Smooth muscle cell of trachea (primary cell): ENCODE data around the gene POPDC2. TPM values are rescaled to one million over a fixed set of nuclear protein-coding genes. Genes with fewer than 3 reads are reported as not detected.

ENCODE experiments used
- total RNA-seq: library from RNA; depleted of rRNA; stranded (reverse); fragments of >200 nt; gene quantifications from 2 replicates; pipeline ENCODE4 v1.2.1, GENCODE V29; 2014

The POPDC2 gene, protein sequence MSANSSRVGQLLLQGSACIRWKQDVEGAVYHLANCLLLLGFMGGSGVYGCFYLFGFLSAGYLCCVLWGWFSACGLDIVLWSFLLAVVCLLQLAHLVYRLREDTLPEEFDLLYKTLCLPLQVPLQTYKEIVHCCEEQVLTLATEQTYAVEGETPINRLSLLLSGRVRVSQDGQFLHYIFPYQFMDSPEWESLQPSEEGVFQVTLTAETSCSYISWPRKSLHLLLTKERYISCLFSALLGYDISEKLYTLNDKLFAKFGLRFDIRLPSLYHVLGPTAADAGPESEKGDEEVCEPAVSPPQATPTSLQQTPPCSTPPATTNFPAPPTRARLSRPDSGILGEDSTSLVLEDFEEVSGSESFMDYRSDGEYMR
- total RNA-seq = 0.15 and 0.33 TPM in 2 replicates

DNA sequence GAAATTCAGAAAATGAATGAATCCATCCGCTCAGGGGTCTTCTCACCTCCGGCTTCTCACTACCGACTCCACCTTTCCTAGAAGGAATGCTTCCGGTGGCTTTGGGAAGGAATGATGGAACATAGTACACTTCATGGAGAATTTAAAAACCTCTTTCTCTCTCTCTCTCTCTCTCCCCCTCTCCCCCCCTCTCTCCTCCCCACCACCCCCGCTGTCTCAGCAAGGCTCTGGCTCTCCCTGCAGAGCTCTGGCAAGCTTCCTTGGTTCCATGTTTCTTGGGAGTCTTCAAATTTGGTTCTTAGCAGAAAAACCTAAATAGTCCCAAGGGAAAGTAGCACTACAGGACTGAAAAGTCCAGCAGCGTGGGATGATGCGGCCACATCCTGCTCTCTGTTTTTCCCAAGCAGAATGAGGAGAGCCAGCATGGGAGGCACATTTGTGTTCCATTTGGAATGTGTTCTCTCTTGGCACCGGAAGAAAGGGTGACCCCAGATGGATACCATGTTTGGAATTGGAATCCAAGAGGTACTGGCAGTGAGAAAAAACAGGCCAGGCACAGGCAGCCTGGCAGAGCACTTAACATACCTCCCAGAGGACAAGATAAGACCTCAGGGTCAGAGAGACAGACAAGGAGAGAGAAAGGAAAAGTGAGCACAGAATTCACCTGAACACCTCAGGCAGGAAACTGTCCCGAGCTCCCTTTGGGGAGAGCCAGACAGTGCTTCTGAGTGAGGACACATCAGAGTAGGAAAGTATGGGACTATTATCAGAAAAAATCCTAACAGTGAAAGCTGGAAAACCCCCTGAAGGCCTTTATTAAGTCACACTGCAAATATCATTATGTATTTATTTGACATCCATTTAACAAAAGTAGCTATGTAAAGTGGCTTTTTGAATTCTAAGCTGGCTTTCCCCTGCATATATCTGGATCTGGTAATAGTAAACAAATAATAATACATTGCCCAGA is at the start of gene POPDC2:
POPDC2 (minus strand) TSS at position 116 of the 967 bp plus-strand sequence. CDS start 166 bp downstream, outside the sequence.

DNA sequence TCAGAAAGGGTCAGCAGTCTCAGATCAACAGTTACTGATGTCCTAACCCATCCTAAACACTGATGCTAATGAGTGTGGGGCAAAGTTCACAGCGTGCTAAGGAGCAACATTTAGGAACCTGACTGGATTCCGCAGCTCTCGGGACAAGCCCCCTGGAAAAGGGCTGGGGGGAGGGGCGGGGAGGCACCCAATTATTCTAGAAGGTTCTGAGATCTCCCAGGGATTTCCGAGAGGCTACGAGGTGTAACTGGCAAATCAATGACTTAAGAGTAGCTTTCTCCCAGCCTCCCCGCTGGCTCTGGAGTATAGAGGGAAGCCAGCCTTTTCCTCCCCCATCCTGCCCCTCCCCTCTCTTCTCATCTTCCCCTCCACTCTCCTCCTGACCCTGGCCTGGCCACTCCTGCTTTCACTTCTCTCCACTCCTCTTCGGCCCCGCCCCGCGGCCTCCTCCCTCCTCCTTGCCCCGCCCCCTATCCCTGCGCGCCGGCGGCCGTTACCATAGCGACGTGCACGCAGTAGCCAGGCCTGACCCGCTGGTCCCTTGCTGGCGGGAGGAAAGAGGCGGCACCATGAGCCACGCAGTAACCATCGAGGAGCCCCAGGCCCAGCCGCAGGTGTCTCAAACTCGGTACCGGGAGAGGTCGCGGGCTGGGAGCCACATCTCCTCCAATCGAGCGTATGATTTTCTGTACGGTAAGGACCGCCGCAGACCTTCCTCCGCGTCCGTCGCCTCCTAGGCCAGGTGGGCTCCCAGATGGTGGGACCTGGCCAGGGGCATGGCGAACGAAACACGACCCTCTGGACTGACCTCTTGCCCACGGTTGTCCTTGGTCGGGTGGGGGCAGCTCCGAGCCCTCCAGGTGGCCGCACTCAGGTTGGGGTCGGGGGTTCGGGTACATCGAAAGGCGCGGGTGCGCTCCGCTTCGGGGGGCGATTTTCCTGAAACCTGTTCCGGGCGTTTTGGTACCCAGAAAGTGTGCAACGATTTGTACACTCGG is 42.4 kb upstream of the POPDC2 start, which contains the start of gene CFAP91:
CFAP91 (plus strand) TSS at position 493 of the 998 bp plus-strand sequence; CDS start at position 570, 77 bp downstream.

DNA sequence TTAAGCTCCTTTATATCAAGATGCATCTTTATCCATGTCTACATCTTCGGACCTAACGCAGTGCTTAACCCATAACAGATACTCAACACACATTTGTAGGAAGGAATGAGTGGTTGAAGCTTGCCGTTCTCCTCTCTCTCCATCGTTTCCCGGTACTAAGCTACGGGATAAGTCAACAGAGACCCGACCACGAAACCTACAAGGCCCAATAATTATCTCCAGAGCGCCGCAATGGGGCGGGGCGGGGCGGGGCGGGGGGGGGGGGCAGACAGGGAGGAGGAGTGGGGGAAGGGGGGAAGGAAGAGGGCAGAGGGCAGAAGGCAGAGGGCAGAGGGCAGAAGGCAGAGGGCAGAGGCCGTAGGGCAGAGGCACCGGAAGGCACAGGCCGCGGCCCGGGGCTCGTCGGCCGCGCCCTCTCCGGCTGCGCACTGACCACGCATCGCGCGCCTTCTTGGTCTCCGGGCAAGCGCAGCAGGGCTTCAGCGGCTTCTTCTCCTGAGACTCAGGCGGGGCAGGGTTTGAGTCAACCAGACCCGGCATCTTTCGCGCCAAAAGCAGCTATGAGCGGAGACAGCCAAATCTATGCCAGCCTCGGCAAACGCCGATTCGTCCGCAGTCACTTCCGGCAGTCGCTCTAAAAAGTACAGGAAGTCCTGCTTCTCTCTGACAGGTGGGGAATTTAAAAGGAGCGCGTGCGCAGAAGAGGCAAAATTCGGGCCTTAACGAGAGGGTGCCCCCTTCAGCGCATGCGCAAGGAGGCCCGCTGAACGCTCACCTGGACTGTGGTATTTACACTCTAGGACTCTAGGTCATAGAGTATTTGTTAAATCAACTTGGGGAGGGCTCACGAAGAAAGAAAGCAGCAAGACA is 16.6 kb upstream of the POPDC2 start, which contains the start of gene COX17:
COX17 (minus strand) TSS at position 636 of the 870 bp plus-strand sequence; CDS start at position 540, 96 bp downstream.

DNA sequence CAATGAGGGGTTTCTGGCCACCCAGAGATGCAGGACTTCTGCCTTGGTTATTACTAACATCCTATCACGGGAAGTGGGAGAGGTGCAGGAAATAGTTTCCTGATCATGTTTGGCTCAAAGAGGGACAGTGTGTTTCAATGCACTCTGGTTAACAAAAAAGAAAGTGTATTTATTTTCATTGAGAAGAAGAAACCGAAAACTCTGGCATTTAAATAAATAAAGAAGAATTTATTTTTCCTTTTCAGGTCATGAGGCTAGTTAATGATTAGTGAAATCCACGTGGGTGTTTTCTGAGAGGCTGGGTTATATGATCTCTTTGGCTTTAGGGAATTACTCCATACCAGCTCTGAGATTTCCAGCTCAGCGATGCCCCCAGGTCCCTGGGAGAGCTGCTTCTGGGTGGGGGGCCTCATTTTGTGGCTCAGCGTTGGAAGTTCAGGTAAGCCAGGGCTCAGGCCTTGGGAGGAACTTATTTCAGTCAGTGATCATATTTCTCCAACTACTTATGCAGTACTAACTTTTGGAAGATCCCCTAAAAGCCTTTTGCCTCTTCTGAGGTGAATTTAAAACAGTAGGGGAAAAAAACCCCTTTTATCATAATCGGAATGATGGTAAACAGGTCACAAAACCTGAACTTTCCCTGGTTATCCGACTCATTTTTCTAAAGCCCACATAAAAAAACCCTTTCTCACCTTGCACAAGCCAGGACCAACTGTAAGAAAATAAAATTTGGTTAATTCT is 62.7 kb downstream of the POPDC2 start, which contains the start of gene PLA1A:
PLA1A (plus strand) TSS at position 338 of the 741 bp plus-strand sequence; CDS start at position 367, 29 bp downstream.

Other genes with a start within 250 kb of the POPDC2 start
- 59.1 and 83.2 TPM in 2 replicates for gene TMEM39A, start 197.0 kb downstream of the POPDC2 start, total RNA-seq
- 13.8 and 14.4 TPM in 2 replicates for gene POGLUT1, start 191.6 kb downstream of the POPDC2 start, total RNA-seq
- 52.4 and 60.4 TPM in 2 replicates for gene TIMMDC1, start 162.0 kb downstream of the POPDC2 start, total RNA-seq
- gene CD80, start 101.0 kb downstream of the POPDC2 start, total RNA-seq = 0.33 TPM in 1 of 2 replicates, not detected in the other
- 3.6 and 4.3 TPM in 2 replicates for gene ADPRH, start 81.1 kb downstream of the POPDC2 start, total RNA-seq
- 0.33 TPM in 1 of 2 replicates, not detected in the other for gene PLA1A, start 62.7 kb downstream of the POPDC2 start, total RNA-seq
- 6.8 and 11.2 TPM in 2 replicates for gene COX17, start 16.8 kb upstream of the POPDC2 start, total RNA-seq
- 0.33 and 0.44 TPM in 2 replicates for gene CFAP91, start 42.4 kb upstream of the POPDC2 start, total RNA-seq
- not detected in 2 replicates for gene NR1I2, start 121.5 kb upstream of the POPDC2 start, total RNA-seq